HG02759 (cell line): ENCODE data around the gene MEMO1.
"Not testable (repeated sequence)": the region's sequence is repeated elsewhere in the genome, so short reads cannot be mapped to it uniquely, and the experiment has no call there.

ENCODE experiments used
- ATAC-seq: cut with Tn5 transposase; IDR thresholded peaks from one replicate; pipeline ENCODE4 v1.9.1; 2021; ENCODE audit warnings: mild to moderate bottlenecking, moderate library complexity; ENCODE audit not compliant: unreplicated experiment

Gene MEMO1

GRCh38 chr2:31958140-31958717, 52.6 kb downstream of the MEMO1 start:
- ATAC-seq: no peak

GRCh38 chr2:31957354-31958139, 53.3 kb downstream of the MEMO1 start:
- ATAC-seq: no peak

- not testable (repeated sequence) for ATAC-seq
These were observed 53.9 kb downstream of the MEMO1 start for GRCh38 chr2:31956934-31957333.

- no peak for ATAC-seq
These were observed 54.5 kb downstream of the MEMO1 start for GRCh38 chr2:31956312-31956711.

- ATAC-seq: not testable (repeated sequence)
These were observed 57.7 kb downstream of the MEMO1 start for GRCh38 chr2:31953095-31953494.

GRCh38 chr2:31950946-31951562, 59.8 kb downstream of the MEMO1 start:
- ATAC-seq: no peak

GRCh38 chr2:31947871-31948270, 62.9 kb downstream of the MEMO1 start:
- ATAC-seq: no peak

- no peak for ATAC-seq
These were observed 64.0 kb downstream of the MEMO1 start for GRCh38 chr2:31946838-31947237.

GRCh38 chr2:31945572-31945935, 65.3 kb downstream of the MEMO1 start:
- ATAC-seq: no peak

- no peak for ATAC-seq
These were observed 65.8 kb downstream of the MEMO1 start for GRCh38 chr2:31944828-31945571.

GRCh38 chr2:31943636-31944225, 67.1 kb downstream of the MEMO1 start:
- ATAC-seq: no peak

- ATAC-seq: no peak
These were observed 69.9 kb downstream of the MEMO1 start for GRCh38 chr2:31940920-31941319.

GRCh38 chr2:31937741-31938140, 73.1 kb downstream of the MEMO1 start:
- no peak for ATAC-seq

GRCh38 chr2:31935370-31935769, 75.4 kb downstream of the MEMO1 start:
- no peak for ATAC-seq

GRCh38 chr2:31933066-31933465, 77.7 kb downstream of the MEMO1 start:
- ATAC-seq: no peak

- ATAC-seq: no peak
These were observed 78.2 kb downstream of the MEMO1 start for GRCh38 chr2:31932589-31932988.

GRCh38 chr2:31931916-31932315, 78.9 kb downstream of the MEMO1 start:
- ATAC-seq: no peak

- ATAC-seq: no peak
These were observed 85.3 kb downstream of the MEMO1 start for GRCh38 chr2:31925517-31925916.

GRCh38 chr2:31923662-31924061, 87.1 kb downstream of the MEMO1 start:
- no peak for ATAC-seq

- ATAC-seq: no peak
These were observed 88.0 kb downstream of the MEMO1 start for GRCh38 chr2:31922542-31923408.
